ENCODE results near the gene MATCAP1. TPM values are rescaled to one million over a fixed set of nuclear protein-coding genes. Genes with fewer than 3 reads are reported as not detected.

MATCAP1 gene
- total and polyA plus RNA-seq, 2 donors (not counting 1 experiment from before 2014, with no cell fraction given) = 16.6 to 28.4 TPM

- H3K4me2 ChIP-seq (ENCODE audit: extremely low read depth, insufficient read depth, low read length) = peak overlapping the region; percentile 79
- no peaks in the 10 kb centered on the region for H3K79me2 ChIP-seq (ENCODE audit: control insufficient read depth, insufficient read depth, low read length)
- H2AFZ ChIP-seq (ENCODE audit: low read length) = peak overlapping the region; percentile 2
- peak overlapping the region; percentile 95 for H3K9ac ChIP-seq (ENCODE audit: insufficient read depth, low read length)
- no peaks in the 10 kb centered on the region for H3K27me3 ChIP-seq (ENCODE audit: control insufficient read depth, insufficient read depth, low read length)
- H3K4me1 ChIP-seq (ENCODE audit: control insufficient read depth, extremely low read depth, insufficient read depth, low read length) = peaks cover 2% of the 10 kb centered on the region
- no peak for DNase-seq (ENCODE audit: low read depth in 2 of 2)
- no peaks in the 10 kb centered on the region for H4K20me1 ChIP-seq (ENCODE audit: control insufficient read depth, extremely low read depth, insufficient read depth, low read length)
- H3K36me3 ChIP-seq (ENCODE audit: control insufficient read depth, insufficient read depth, low read length) = peaks cover 14% of the 10 kb centered on the region
- peak overlapping the region in 2 of 4 experiments; percentile 68 to 78 for H3K4me3 ChIP-seq (replicated peaks in 1 of 4; ENCODE audit: control extremely low read depth in 1 of 4, insufficient read depth in 1 of 4, low read depth in 3 of 4, low read length in 4 of 4)
- H3K27ac ChIP-seq (ENCODE audit: insufficient read depth, low read length) = peak overlapping the region; percentile 86
- no peaks in the 10 kb centered on the region for H3K9me3 ChIP-seq (ENCODE audit: control insufficient read depth, insufficient read depth, low read depth, low read length)
- TF ChIP-seq CTCF (conservative IDR thresholded peaks at IDR 0.05 in 1 of 2, IDR thresholded peaks at IDR 0.05 in 1 of 2; ENCODE audit: low read depth in 1 of 2, low read length in 2 of 2) (no peak), EZH2 (IDR thresholded peaks at IDR 0.05; ENCODE audit: low read length, missing control alignments) (no peak)
These were observed 32.2 kb downstream of the MATCAP1 start for GRCh38 chr16:67151431-67152097.

GRCh38 chr16:67150833-67151396, 32.8 kb downstream of the MATCAP1 start, which contains the start of gene B3GNT9:
B3GNT9 (minus strand) TSS chr16:67150998; CDS start chr16:67150485, 513 bp downstream.
- Histone ChIP-seq H3K9ac (ENCODE audit: insufficient read depth, low read length) (peak within 1 kb of the TSS; percentile 95), H3K4me2 (ENCODE audit: extremely low read depth, insufficient read depth, low read length) (peak within 1 kb of the TSS; percentile 79), H3K36me3 (ENCODE audit: control insufficient read depth, insufficient read depth, low read length) (peaks cover 16% of the 10 kb centered on the region), H3K4me3 (replicated peaks in 1 of 4; ENCODE audit: control extremely low read depth in 1 of 4, insufficient read depth in 1 of 4, low read depth in 3 of 4, low read length in 4 of 4) (peak within 1 kb of the TSS; percentile 53 to 78 (median 70)), H2AFZ (ENCODE audit: low read length) (peak within 1 kb of the TSS; percentile 81), H3K27ac (ENCODE audit: insufficient read depth, low read length) (peak within 1 kb of the TSS; percentile 86), H3K27me3 (ENCODE audit: control insufficient read depth, insufficient read depth, low read length) (no peaks in the 10 kb centered on the region), H3K4me1 (ENCODE audit: control insufficient read depth, extremely low read depth, insufficient read depth, low read length) (peaks cover 2% of the 10 kb centered on the region), H4K20me1 (ENCODE audit: control insufficient read depth, extremely low read depth, insufficient read depth, low read length) (no peaks in the 10 kb centered on the region), H3K79me2 (ENCODE audit: control insufficient read depth, insufficient read depth, low read length) (no peaks in the 10 kb centered on the region), H3K9me3 (ENCODE audit: control insufficient read depth, insufficient read depth, low read depth, low read length) (no peaks in the 10 kb centered on the region)
- TF ChIP-seq CTCF (conservative IDR thresholded peaks at IDR 0.05 in 1 of 2, IDR thresholded peaks at IDR 0.05 in 1 of 2; ENCODE audit: low read depth in 1 of 2, low read length in 2 of 2) = no peak
- no peak for TF ChIP-seq EZH2 (IDR thresholded peaks at IDR 0.05; ENCODE audit: low read length, missing control alignments)
- DNase-seq (ENCODE audit: low read depth in 2 of 2) = peak; percentile 77 to 81

GRCh38 chr16:67150047-67150832, 33.5 kb downstream of the MATCAP1 start:
- peak overlapping the region; percentile 79 for H3K4me2 ChIP-seq (ENCODE audit: extremely low read depth, insufficient read depth, low read length)
- TF ChIP-seq CTCF (conservative IDR thresholded peaks at IDR 0.05 in 1 of 2, IDR thresholded peaks at IDR 0.05 in 1 of 2; ENCODE audit: low read depth in 1 of 2, low read length in 2 of 2) (no peak), EZH2 (IDR thresholded peaks at IDR 0.05; ENCODE audit: low read length, missing control alignments) (no peak)
- peak overlapping the region; percentile 95 for H3K9ac ChIP-seq (ENCODE audit: insufficient read depth, low read length)
- peak; percentile 78 to 84 for DNase-seq (ENCODE audit: low read depth in 2 of 2)
- H2AFZ ChIP-seq (ENCODE audit: low read length) = no peak overlapping the region
- peak overlapping the region; percentile 86 for H3K27ac ChIP-seq (ENCODE audit: insufficient read depth, low read length)
- peak overlapping the region; percentile 53 to 78 (median 70) for H3K4me3 ChIP-seq (replicated peaks in 1 of 4; ENCODE audit: control extremely low read depth in 1 of 4, insufficient read depth in 1 of 4, low read depth in 3 of 4, low read length in 4 of 4)
- peaks cover 17% of the 10 kb centered on the region for H3K36me3 ChIP-seq (ENCODE audit: control insufficient read depth, insufficient read depth, low read length)
- H4K20me1 ChIP-seq (ENCODE audit: control insufficient read depth, extremely low read depth, insufficient read depth, low read length) = no peaks in the 10 kb centered on the region
- H3K4me1 ChIP-seq (ENCODE audit: control insufficient read depth, extremely low read depth, insufficient read depth, low read length) = peaks cover 2% of the 10 kb centered on the region
- no peaks in the 10 kb centered on the region for H3K79me2 ChIP-seq (ENCODE audit: control insufficient read depth, insufficient read depth, low read length)
- no peaks in the 10 kb centered on the region for H3K27me3 ChIP-seq (ENCODE audit: control insufficient read depth, insufficient read depth, low read length)
- H3K9me3 ChIP-seq (ENCODE audit: control insufficient read depth, insufficient read depth, low read depth, low read length) = no peaks in the 10 kb centered on the region

Measured in fibroblast of lung (primary cell).